Stimulated activated CD4-positive, alpha-beta T cell treated with anti-CD3 and anti-CD28 coated beads, Interleukin-4, amount 100 ng/mL, for 48 hours (primary cell): ENCODE results near the gene EXD2.
"Not testable (repeated sequence)": the region's sequence is repeated elsewhere in the genome, so short reads cannot be mapped to it uniquely, and the experiment has no call there.

Experiments
- DNase-seq, 2 donors: peaks; one replicate each; pipeline ENCODE4 v3.0.0-alpha.2; 2020; ENCODE audit warnings: low read depth in 2 of 2

Gene EXD2

GRCh38 chr14:69249603-69250002 is 58.3 kb downstream of the EXD2 start:
- no peak for DNase-seq

DNA sequence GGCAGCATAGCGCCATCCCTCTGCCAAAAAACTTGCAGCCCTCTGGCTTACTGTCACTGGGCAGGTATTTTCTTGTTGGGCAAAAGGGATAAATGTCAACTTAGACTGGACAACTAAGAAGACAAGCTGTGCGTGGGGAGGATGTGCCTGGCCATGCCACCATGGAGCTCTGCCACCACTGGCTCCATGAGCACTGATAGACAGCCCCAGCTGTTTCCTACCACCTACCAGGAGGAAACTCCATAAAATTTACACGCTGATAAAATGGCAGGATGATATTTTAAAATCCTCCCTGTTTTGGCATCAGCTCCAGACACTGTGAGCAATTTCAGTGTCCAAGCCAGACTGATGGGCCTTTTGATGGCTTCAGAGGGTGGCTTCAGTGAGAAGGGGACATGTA is 61.6 kb downstream of the EXD2 start:
- DNase-seq: no peak

DNA sequence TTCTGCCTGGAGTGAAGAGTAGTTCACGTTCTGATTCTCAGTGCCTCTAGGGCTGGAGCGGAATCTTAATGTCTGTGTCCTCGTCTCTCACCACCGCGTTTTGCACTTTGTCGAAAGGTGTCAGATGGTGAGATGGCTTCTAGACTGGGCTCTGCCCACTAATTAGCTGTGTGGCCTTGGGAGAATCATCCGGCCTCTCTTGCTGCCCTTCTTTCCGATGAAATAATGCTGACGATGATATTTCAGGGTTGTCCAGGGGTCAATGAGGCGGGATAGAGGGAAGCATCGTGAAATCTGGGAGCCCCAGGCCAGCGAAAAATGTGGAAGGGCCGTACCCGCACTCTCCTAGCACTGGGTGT is 67.8 kb downstream of the EXD2 start:
- DNase-seq: no peak

DNA sequence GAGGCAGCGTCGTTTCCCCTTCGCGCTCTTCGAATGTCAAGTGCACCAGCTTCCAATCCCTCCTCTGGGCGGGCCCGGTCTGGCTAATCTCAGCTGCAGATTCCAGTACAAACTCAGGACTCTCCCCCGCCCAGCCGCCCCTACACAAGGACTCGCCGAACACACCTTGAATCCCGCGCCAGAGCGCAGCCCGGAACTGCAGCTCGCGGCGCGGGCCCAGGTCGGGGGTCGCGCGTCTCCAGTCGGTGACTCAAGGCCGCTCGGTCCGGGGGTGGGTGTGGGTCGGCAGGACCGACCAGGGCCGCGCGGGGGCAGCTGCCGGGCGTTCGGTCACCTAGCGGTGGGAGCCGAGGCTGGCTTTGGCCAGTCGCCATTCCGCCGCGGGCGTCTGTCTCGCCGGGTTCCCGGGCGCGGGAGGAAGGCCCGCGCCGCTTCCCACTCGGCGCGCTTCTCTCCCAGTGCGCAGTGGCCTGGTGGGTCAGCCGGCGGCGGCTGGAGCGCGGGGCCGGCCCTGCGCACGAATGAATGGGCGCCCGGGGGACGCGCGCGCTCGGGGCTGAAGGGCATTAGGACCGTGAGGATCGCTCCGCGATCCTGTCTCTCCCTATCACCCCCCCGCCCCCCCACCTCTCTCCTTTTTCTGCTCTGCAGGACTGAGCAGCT is 68.4 kb downstream of the EXD2 start, which contains the start of gene GALNT16:
Gene GALNT16 (plus strand): TSS at position 632 of the 663 bp plus-strand sequence. CDS start 133 bp downstream, outside the sequence.
- DNase-seq: no peak

DNA sequence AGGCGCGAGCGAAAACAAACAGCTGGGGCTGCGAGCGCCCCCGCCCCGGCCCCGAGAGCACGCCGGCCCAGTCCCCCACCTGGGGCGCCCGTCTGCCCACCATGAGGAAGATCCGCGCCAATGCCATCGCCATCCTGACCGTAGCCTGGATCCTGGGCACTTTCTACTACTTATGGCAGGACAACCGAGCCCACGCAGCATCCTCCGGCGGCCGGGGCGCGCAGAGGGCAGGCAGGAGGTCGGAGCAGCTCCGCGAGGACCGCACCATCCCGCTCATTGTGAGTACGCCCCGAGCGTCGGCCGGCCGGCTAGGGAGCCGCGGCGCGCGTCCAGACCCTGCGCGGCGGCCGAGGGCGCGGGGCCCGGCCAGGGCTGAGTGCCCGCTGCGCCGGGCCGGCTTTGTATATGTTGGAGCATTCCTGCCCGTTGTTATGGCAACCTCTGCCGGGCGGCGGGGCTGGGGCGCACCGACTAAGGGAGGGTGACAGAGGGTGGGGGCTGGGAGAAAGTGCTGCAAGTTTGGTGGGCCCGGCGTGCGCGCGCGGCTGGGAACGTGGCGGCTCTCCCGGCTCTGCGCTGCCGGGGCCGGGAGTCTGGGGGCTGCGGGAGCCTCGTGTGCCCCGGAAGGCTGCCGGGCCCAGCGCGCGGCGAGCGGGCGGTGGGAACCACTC is 69.0 kb downstream of the EXD2 start:
- DNase-seq: no peak

- peak; percentile 39 for DNase-seq
Measured at GRCh38 chr14:69260861-69261564, 69.7 kb downstream of the EXD2 start.

DNA sequence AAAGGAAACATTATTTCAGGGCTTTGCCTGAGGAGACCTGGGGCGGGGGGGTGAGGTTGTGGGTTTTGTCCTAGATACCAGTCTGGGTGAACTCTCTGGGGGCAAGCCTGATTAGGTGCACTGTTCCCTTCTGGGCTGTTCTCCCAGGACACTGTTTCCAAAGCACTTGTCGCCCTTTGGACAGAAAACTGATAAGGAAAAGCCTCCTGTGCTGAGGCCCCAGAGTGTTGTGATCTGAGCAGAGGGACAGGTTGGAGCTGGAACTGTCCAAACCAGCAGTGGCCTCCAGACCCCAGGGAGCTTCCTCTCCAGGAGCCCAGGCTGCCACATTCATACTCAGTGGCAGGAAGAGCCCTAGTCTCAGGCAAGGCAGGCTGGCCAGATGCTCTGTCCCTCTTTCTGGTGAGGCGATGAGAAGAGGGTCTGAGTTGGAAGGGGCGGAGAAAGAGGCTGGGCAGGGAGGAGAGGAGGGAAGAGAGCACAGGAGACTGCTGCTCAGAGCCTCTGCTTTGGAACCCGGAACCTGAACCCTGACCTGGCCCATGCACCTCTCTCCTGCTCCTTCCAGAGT is 70.5 kb downstream of the EXD2 start:
- DNase-seq: no peak

DNA sequence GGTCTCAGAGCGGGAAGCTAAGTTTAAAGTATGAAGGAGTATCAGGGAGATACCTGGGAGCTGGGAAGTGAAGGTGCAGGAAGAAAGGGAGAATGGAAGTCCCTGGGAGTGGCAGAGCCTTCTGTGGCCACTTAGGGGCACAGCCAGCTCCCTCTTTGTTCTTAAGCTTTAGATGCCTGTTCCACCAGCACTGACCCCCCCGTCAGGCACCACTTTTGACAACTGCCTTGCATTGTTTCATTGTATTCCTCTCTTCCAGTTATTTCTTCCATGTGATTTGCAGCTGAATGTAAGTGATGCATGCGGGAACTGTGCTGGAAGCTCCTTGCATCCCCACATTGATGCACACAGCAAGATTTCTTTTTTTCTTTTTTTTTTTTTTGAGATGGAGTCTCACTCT is 71.2 kb downstream of the EXD2 start:
- no peak for DNase-seq

DNA sequence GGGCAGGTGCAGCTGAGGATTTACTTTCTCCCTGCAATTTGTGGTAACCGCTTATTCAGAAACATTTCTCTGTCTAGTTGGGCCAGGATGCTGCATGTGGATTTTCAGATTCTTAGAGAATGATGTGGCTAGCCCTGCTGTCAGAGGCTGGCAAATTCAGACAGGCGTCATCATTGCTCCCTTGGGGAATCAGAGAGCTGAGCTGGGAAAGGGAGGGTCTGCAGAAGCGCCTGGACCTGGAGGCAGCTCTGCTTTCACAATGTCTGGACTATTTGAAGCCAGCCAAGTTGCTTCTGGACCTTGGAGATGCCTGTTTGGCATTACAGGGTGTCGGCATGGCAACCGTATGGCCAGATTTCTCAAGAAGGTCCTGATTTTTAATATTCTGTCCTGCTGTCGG is 72.1 kb downstream of the EXD2 start:
- no peak for DNase-seq

DNA sequence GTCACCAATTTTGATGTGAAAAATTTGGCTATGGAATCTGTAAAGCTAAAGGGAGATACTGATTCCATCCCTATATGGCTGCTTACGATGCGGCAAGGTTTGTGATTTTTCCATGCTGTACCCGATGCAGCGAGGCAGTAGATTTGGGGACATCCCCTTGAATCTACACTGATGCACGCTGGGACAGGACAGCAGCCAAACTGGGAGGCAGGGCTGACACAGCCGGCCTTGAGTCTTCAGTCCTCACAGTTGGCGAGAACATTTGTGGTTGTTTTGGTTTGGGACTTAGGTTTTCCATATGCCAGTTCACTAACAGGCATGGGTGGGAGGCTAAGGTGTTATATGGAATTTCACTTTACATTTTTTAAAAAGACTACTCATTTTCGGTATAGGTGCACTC is 72.5 kb downstream of the EXD2 start:
- DNase-seq: no peak

DNA sequence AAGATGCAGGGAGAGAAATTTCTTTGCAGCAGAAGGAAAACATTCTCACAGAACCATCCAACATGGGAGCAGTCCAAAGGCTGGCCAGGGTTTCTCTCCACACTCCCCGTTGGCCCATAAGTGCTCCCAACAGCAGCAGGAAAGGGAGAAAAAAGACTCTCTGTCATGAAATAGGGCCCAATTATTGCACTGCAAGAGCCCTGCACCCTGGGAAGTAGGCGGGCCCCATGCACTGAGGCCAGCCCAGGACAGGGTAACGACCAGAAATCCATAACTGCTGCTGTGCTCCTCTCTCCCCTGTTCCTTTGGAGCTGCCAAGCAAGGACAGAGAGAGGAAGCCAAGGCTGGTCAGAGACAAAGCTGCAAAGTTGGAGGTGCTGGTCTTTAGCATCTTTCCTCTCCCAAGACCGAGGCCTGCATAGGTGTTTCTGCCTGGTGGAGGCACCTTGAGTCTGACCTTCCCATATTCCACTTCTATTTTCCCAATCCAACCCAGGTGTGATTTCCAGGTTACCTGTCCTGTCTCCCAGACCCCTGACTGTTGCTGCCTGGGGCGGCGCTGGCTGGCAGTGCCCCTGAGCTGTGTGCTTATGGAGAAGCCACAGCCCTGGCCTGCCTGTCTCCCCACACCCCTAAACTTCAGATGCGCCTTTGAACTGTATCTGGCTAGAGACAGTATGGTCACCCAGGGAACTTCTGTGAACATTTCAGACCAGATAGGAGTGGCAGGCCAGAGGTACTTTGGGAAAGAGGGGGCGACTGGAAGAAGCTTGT is 75.5 kb downstream of the EXD2 start:
- DNase-seq: no peak

GRCh38 chr14:69267492-69267891 is 76.2 kb downstream of the EXD2 start:
- DNase-seq: no peak

DNA sequence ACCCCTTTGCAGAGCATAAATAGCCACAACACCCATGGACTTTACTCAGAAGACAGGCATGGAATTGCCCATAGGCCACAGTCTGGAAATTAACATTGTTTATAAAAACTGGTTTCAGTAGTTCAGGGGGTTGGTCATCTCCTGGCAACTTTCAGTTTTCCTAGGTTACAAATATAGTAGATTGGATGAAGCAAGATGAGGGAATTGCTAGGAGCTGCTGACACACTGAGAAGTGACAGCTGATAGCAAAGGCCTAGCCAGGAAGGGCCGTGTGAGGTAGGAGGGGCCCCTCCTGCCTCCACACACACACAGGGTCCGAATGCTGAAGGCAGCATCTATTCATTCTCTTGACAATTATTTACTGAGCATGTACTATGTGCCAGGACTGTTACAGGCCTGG is 76.9 kb downstream of the EXD2 start:
- DNase-seq: no peak

DNA sequence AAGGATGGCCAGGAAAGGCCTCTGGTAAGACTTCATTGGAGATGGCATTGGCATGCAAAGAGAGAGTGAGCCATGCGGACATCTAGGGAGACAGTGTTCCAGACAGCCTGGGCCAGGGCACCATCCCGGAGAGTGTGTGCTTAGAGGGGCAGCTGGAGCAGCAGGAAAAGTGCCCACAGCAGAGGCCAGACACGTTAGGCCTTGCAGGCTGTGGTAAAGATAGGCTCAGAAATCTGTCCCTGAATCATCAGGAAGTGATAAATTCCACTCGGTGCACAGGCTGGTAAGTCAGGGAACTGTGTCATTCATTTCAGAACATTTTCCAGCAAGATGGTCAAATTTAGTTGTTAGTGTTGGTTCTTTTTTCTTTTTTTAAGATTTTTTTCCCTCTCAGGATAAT is 77.5 kb downstream of the EXD2 start:
- no peak for DNase-seq

DNA sequence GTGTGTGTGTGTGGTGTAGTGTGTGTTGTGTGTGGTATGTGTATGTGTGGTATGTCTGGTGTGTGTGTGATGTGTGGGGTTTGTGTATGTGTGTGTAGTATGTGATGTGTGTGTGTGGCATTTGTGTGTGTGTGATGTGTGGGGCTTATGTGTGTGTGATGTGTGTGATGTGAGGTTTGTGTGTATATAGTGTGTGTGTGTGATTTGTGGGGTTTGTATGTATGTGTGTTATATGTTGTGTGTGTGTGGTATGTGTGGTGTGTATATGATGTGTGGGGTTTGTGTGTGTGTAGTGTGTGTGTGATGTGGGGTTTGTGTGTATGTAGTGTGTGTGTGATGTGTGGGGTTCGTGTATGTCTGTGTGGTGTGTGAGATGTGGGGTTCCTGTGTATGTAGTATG is 78.1 kb downstream of the EXD2 start:
- no peak for DNase-seq

DNA sequence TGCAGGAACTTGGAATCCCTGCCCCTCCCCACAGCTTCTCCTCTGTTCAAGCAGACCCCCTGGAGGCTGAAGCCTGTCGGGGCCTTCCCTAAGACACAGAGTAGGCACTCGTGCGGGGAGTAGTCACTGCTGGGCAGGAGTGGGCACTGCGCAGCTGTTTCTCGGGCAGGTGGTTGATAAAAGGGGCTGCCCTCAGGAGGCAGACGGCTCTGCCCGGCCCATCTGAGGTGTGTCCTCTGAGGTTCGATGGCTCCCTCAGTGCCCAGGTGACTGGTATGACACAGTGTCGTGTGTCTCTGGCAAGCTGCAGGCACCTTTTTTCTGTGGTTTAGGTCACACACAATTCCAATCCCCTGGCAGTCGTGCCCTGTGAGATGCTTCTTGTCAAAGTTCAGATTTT is 78.8 kb downstream of the EXD2 start:
- DNase-seq: no peak

DNA sequence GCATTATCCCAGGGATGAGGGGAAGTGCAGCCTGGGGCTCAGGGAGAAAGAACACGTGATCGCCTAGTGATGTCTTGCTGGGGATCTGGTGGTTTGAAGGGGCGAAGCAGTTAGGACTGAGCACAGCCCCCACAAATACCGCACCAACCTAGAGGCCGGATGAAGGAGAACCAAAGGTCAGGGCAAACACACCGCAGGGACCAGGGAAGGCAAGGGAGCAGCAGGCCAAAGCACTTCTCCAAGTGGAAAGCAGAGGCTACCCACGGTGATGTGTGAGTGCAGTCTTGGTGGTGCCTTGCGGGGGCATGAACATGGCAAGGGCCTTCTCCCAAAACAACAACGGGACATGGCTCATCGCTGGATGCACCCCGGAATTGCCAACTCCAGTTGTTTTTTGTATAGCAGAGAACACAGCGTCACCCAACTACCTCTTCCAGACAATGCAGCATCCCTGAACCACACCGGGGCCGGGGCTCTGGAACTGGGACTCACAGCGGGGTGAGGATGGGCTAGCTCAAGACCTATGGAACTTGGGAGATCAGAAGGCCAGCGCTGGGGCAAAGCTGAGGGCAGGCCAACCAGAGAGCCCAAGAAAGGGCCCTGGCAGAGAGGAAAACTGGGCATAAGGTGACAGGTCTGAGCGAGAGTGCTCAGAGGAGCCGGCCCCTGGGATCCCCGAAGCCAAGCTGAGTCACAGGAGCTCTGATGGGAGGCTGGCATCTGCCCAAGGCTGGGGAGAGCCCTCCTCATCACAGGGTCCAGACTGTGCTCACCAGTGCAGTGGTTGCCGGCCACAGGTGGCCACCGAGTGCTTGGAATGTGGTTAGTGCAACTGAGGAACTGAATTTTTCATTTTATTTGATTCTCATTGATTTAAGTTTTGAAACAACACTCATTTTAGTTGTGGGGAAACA is 79.8 kb downstream of the EXD2 start:
- no peak for DNase-seq

- DNase-seq: no peak
Measured at GRCh38 chr14:69274321-69274720, 83.0 kb downstream of the EXD2 start.

- DNase-seq: no peak
Measured at GRCh38 chr14:69275331-69275730, 84.0 kb downstream of the EXD2 start.

DNA sequence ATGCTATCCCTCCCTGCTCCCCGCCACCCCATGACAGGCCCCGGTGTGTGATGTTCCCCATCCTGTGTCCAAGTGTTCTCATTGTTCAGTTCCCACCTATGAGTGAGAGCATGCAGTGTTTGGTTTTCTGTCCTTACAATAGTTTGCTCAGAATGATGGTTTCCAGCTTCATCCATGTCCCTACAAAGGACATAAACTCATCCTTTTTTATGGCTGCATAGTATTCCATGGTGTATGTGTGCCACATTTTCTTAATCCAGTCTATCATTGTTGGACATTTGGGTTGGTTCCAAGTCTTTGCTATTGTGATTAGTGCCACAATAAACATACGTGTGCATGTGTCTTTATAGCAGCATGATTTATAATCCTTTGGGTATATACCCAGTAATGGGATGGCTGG is 86.1 kb downstream of the EXD2 start:
- DNase-seq: not testable (repeated sequence)

GRCh38 chr14:69280746-69281291 is 89.5 kb downstream of the EXD2 start:
- DNase-seq: no peak
